T-helper 1 cell treated with Interleukin-12 subunit alpha and Interleukin-12 subunit beta and Interleukin-4 antibody, amounts not matched to agents 30 μg/mL and 1 μg/mL, for 36 hours (primary cell): Measurements from ENCODE around the gene KAZN.

ENCODE experiments used
- H3K27ac Mint-ChIP-seq: one replicate; pipeline ENCODE4 v1.8.0; 2021; ENCODE audit warnings: mild to moderate bottlenecking, mixed read lengths
- H3K27me3 Mint-ChIP-seq: one replicate; pipeline ENCODE4 v1.8.0; 2021; ENCODE audit warnings: low read depth, mixed read lengths
- H3K36me3 Mint-ChIP-seq: one replicate; pipeline ENCODE4 v1.8.0; 2021; ENCODE audit warnings: low read depth, mixed read lengths
- H3K4me1 Mint-ChIP-seq: one replicate; pipeline ENCODE4 v1.8.0; 2021; ENCODE audit warnings: low read depth, mixed read lengths
- H3K4me3 Mint-ChIP-seq: one replicate; pipeline ENCODE4 v1.8.0; 2021; ENCODE audit warnings: mild to moderate bottlenecking, moderate library complexity, mixed read lengths
- H3K9me3 Mint-ChIP-seq: one replicate; pipeline ENCODE4 v1.8.0; 2021; ENCODE audit warnings: mixed read lengths

KAZN gene

DNA sequence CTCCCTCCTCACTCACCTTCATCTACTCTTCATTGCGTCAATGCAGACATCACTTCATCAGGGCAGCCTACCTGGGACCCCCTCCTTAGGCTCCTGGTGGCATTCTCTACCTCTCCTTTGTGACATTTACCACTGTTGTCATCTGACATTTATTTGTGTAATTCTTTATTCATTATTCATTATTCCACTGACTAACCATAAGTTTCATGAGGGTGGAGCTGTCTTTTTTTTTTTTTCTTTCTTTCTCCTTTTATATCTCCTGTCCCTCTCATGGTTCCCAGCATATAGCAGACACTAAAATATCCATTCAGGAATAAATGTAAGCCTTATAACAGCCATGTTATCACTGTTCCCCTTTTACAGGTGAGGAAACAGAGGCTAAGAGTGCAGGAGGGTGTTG lies 126.8 kb downstream of the KAZN start:
- Mint-ChIP-seq H3K36me3 (no peaks in the 10 kb centered on the region), H3K4me1 (no peaks in the 10 kb centered on the region), H3K4me3 (no peak overlapping the region), H3K27me3 (no peaks in the 10 kb centered on the region), H3K27ac (no peak overlapping the region), H3K9me3 (peaks cover 8% of the 10 kb centered on the region)

DNA sequence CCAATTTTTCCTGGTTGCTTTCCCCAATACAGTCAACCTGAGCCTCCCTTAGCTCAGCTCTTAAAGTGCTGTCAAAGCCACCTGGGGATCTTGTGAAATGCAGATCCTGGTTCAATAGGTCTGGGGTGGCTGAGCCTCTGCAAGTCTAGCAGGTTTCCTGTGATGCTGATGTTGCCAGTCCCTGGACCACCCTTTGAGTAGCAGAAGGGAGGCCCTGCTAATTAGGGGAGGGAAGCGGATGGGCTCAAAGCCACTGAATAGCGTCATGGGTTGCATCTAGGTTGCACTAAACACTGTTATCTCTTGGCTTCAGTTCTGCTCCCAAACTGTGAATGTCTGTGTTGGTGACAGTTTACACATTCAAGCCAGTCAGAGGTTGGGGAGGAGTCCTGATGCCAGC lies 127.2 kb downstream of the KAZN start:
- H3K4me3 Mint-ChIP-seq = no peak overlapping the region
- H3K9me3 Mint-ChIP-seq = peaks cover 8% of the 10 kb centered on the region
- no peak overlapping the region for H3K27ac Mint-ChIP-seq
- H3K4me1 Mint-ChIP-seq = no peaks in the 10 kb centered on the region
- H3K36me3 Mint-ChIP-seq = no peaks in the 10 kb centered on the region
- no peaks in the 10 kb centered on the region for H3K27me3 Mint-ChIP-seq

DNA sequence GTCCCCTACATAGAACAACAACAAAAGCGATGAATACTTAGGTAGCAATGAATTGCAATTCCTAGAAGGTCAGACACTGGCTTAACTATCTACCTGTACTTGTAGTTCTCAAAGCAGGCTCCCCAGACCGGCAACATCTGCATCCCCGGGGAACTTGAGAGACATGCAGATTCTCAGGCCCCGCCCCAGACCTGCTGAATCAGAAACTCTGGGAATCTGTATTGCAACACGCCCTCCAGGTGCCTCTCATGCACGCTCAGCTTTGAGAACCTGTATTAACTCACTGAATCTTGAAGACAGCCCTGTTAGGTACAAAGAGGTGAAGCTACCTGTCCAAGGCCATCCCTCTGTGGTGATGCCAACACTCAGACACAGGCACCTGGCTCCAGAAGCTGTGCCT lies 128.1 kb downstream of the KAZN start:
- no peak overlapping the region for H3K4me3 Mint-ChIP-seq
- H3K27ac Mint-ChIP-seq = no peak overlapping the region
- H3K4me1 Mint-ChIP-seq = no peaks in the 10 kb centered on the region
- no peaks in the 10 kb centered on the region for H3K27me3 Mint-ChIP-seq
- H3K9me3 Mint-ChIP-seq = peaks cover 8% of the 10 kb centered on the region
- H3K36me3 Mint-ChIP-seq = no peaks in the 10 kb centered on the region

DNA sequence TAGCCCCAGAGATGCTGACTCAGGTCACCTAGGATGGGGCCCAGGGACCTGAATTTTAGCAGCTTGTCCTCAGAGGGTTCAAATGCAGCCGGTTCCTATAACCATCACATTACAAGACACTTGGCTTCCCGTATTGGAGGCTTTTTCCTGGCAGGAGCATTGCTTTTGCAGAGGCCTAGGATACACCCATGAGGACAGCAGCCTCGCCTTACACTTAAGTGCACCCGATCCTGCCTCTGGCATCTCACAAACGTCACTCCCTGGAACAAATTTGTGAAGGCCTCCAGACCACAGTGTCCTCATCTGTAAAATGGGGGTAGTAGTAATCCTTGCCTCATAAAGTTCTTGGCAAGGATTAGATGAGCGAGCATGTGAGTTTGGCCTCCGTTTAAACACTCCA lies 130.0 kb downstream of the KAZN start:
- Mint-ChIP-seq H3K9me3 (peaks cover 8% of the 10 kb centered on the region), H3K4me1 (no peaks in the 10 kb centered on the region), H3K27ac (no peak overlapping the region)

DNA sequence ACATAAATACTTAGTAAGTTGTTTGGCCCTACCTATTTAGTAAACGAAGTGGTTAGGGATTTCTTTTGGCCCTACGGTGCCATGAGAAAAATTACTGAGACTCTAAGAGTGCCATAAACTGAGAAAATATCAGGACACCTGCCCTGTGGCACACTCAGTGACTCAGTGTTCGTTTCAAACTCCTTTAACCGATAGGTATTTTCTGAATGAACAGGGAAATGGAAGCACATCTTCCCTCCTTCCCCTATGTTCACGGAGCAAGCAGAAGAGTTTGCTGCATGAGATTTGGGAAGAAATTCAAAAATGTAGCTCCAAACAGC lies 134.2 kb downstream of the KAZN start:
- Mint-ChIP-seq H3K27me3 (peaks cover 4% of the 10 kb centered on the region), H3K27ac (no peak overlapping the region), H3K9me3 (no peaks in the 10 kb centered on the region), H3K4me1 (no peaks in the 10 kb centered on the region), H3K36me3 (no peaks in the 10 kb centered on the region), H3K4me3 (no peak overlapping the region)

More for the DNA sequence above, 130.0 kb downstream of the KAZN start:
- no peak overlapping the region for H3K4me3 Mint-ChIP-seq
- no peaks in the 10 kb centered on the region for H3K36me3 Mint-ChIP-seq
- no peaks in the 10 kb centered on the region for H3K27me3 Mint-ChIP-seq

DNA sequence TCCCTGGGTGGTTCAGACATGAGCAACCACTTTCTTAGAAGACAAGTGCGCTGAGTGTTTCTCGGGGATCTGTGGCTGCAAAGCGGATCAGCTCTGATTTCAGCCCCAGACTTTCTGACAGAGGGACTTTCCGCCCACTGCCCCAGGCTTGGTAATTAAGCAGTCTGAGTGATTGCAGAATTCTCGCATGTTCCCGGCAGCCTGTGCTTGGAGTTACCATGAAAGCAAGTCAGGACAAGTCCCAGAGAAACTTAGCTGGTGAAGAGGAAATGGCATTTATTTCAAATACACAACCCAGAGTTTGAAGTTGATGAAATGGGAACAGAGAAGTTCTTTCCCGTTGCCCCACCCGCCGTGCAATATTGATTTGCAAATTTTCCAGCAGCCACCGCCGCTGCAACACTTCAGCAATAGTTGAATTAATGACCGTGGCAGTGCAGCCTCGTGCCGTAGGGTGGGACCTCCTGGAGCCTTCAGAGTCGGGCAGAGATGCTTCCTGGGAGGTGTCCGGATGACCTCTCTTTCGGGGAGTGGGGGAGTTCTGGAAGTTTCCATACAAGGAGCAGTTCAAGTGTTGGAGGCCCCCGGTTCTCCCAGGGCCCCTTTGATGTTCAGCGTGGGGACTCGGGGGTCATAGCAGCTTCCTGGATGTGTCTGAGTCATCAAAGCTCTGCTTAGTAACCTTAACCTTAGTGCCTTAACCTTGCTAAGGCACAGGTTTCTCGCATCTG lies 134.7 kb downstream of the KAZN start:
- Mint-ChIP-seq H3K27ac (no peak overlapping the region), H3K9me3 (no peaks in the 10 kb centered on the region), H3K27me3 (peaks cover 4% of the 10 kb centered on the region), H3K4me3 (no peak overlapping the region), H3K4me1 (no peaks in the 10 kb centered on the region), H3K36me3 (no peaks in the 10 kb centered on the region)

DNA sequence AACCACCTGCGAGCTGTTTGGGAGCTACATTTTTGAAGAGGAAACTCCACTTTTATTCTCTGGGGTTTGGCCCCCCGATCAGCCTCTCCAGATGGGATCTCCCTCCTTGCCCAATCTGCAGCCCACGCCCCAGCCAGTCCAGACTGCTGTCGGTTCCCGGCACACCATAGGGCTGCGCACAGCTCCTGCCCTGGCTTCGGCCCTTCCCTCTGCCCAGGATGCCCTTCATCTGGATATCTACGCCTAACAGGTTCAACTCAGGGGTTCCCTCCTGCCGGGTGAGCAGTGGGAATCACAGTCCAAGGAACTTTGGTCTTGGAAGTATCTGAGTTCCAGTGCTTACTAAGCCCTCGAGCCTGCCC lies 135.3 kb downstream of the KAZN start:
- Mint-ChIP-seq H3K27me3 (peaks cover 4% of the 10 kb centered on the region), H3K4me3 (no peak overlapping the region), H3K4me1 (no peaks in the 10 kb centered on the region), H3K9me3 (no peaks in the 10 kb centered on the region), H3K36me3 (no peaks in the 10 kb centered on the region), H3K27ac (no peak overlapping the region)

DNA sequence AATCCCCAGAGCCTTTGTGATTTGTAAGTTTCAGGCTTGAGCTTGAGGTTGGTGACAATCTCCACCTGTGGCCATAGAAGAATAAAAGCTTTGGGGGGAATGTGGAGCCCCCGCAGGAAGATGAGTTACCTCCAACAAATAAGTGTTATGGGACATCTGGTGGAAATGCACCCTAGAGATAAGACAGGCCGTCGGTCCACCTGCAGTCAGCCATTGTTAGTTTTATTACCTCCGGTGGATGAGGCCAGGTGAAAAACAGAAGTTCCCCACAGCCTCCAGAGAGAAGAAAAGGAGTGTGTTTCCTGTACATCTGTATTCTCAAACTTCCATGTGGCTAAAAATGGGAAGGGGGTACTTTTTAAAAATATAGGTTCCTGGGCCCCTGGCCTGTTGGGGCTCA lies 137.4 kb downstream of the KAZN start:
- Mint-ChIP-seq H3K4me3 (no peak overlapping the region), H3K27ac (no peak overlapping the region), H3K4me1 (no peaks in the 10 kb centered on the region), H3K27me3 (peaks cover 14% of the 10 kb centered on the region), H3K9me3 (no peaks in the 10 kb centered on the region), H3K36me3 (no peaks in the 10 kb centered on the region)

DNA sequence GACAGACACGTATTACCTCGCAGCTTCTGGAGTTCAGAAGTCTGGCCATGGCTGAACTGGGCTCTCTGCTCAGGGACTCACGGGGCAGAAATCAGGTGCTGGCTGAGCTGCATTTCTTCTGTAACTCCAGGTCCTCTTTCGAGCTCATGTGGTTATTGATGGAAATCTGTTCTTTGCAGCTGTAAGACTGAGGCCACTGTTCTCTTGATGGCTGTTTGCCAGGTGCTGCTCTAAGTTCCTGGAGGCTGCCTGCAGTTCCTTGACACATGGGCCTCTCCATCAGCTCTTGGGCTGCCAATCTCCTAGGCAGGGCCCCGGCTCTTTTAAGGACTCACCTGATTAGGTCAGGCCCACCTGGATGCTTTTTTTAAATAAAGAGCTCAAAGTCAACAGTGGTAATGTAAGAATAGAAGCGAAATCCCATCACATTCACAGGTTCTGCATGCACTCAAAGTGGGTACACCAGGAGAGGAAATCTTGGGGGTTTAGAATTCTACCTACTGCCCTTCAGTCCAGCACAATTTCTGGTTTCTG lies 139.1 kb downstream of the KAZN start:
- H3K27ac Mint-ChIP-seq = no peak overlapping the region
- H3K4me3 Mint-ChIP-seq = no peak overlapping the region
- H3K9me3 Mint-ChIP-seq = no peaks in the 10 kb centered on the region
- H3K4me1 Mint-ChIP-seq = no peaks in the 10 kb centered on the region
- H3K27me3 Mint-ChIP-seq = peaks cover 19% of the 10 kb centered on the region
- H3K36me3 Mint-ChIP-seq = no peaks in the 10 kb centered on the region

DNA sequence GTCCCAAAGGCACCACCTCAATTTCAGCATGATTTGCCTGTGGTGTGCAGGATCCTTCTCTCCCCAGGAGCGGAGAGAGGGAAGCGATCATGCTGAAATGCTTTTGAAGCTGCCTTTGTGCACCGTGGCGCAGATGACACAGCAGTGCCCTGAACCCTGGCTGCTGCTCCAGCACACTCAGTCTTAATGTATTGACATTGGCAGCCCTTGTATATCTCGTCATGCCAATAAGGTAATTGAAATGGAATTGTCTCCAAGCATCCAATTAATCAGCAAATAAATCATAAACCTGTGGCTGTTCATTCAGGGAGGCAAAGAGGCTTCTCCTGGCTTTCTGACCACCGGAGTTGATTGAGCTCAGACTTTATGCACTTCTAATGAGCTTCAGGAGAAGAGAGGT lies 139.8 kb downstream of the KAZN start:
- H3K27me3 Mint-ChIP-seq = peaks cover 19% of the 10 kb centered on the region
- H3K36me3 Mint-ChIP-seq = no peaks in the 10 kb centered on the region
- H3K4me3 Mint-ChIP-seq = no peak overlapping the region
- H3K4me1 Mint-ChIP-seq = no peaks in the 10 kb centered on the region
- no peak overlapping the region for H3K27ac Mint-ChIP-seq
- no peaks in the 10 kb centered on the region for H3K9me3 Mint-ChIP-seq

DNA sequence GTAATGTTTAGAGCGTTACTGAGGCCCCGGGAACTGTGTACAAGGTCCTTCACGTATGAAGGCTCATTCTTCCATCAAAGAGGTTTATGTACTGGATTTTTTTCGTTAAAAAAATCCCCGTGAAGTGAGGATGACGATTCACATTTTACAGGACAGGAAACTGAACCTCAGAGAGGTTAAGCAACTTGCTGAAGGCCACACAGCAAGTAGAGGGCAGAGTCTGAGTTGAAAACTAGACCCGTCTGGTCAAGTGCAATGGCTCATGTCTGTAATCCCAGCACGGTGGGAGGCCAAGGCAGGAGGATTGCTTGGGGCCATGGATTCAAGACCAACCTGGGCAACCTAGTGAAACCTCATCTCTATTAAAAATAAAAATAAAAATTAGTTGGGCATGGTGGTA lies 140.2 kb downstream of the KAZN start:
- H3K4me3 Mint-ChIP-seq = no peak overlapping the region
- H3K4me1 Mint-ChIP-seq = no peaks in the 10 kb centered on the region
- peaks cover 19% of the 10 kb centered on the region for H3K27me3 Mint-ChIP-seq
- no peak overlapping the region for H3K27ac Mint-ChIP-seq
- no peaks in the 10 kb centered on the region for H3K9me3 Mint-ChIP-seq
- no peaks in the 10 kb centered on the region for H3K36me3 Mint-ChIP-seq

DNA sequence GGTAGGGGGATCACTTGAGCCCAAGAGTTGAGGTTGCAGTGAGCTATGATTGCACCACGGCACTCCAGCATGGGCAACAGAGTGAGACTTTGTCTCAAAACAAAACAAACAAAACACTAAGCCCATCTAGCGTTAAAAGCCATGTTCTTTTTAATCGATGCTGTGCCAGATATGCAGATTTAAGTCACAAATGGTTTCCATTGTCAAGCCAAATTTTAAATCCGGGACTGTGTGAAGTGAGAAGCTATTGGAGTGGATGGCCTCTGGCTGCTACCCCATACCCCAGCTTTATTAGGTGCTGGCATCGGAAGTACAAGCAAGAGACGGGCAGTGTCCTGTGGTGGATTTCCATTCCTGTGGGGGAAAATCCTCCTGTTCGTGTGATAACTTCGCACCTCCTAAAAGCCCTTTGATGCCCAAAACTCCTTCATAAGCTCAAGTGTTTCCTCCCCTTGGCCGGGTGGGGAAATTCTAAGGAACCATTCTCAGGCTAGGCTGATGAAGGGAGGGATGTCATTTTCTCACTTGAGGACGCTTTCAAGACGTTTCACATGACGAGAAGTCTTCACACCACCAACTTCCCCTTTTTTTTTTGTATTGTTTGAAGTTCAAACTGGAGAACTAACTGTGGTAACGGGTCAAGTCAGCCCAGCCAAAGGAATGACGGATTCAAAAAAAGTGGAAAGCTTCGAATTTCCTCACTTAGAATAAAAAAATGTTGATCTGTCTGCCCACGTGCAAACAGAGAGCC lies 140.8 kb downstream of the KAZN start:
- Mint-ChIP-seq H3K27ac (no peak overlapping the region), H3K9me3 (no peaks in the 10 kb centered on the region), H3K4me1 (no peaks in the 10 kb centered on the region), H3K27me3 (peaks cover 19% of the 10 kb centered on the region), H3K36me3 (no peaks in the 10 kb centered on the region), H3K4me3 (no peak overlapping the region)

DNA sequence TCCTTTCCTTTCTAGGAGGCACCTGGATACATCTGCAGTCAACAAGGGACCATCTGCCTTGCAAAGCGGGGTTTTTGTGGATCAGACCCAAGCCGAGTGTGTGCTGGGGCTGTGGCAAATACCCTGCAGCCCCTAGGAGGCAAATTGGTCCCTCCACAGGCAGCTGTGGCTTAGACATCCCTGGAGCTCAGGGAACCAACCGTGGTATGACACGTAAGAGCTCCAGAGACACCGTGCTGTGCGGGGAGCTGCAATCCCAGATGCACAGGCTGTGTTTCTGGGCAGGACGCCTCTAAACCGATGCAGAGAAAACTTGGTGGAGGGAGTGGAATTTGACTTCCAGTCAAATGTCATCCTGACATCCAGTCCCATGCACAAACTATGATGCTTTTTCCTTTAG lies 141.5 kb downstream of the KAZN start:
- Mint-ChIP-seq H3K27ac (no peak overlapping the region), H3K36me3 (no peaks in the 10 kb centered on the region), H3K4me3 (no peak overlapping the region), H3K27me3 (peaks cover 19% of the 10 kb centered on the region), H3K9me3 (no peaks in the 10 kb centered on the region), H3K4me1 (no peaks in the 10 kb centered on the region)

DNA sequence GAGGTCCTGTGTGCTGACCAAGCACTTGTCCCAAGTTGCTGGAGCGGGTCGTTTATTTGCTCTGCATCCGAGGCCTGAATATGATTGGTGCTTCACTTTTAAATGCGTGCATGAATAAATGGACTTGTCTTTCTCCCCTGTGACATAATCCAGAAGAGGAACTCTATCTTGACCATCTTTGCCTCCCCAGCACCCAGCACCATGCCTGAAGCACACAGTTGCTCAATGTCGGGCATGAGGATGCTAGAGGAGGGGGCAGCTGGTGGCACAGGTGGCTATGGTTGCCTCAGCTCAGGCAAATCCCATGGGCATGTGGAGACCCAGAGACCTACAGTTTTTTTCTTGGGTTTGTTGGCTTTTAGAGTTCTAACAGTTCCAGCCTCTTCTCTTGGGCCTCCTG lies 142.6 kb downstream of the KAZN start:
- no peaks in the 10 kb centered on the region for H3K4me1 Mint-ChIP-seq
- H3K9me3 Mint-ChIP-seq = no peaks in the 10 kb centered on the region
- no peak overlapping the region for H3K27ac Mint-ChIP-seq
- no peak overlapping the region for H3K4me3 Mint-ChIP-seq
- peaks cover 19% of the 10 kb centered on the region for H3K27me3 Mint-ChIP-seq
- no peaks in the 10 kb centered on the region for H3K36me3 Mint-ChIP-seq

DNA sequence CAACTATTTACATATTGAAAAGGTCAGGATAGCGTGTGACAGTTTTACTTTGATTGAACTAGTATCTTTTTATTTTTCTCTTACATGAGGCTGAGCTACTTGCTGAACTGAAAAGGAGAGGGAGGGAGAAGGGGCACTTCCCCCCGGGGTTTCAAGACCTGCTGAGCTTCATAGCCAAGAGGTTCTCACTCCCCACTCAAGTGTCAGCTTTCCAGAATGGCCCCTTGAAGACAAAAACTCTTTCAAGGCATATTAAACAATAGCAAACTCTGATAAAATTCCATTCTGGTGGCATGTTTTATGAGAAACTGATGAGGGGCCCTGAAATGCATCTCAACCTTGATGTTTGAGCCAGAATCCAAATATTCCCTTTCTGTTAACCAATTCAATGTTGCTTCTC lies 143.0 kb downstream of the KAZN start:
- H3K27me3 Mint-ChIP-seq = peaks cover 19% of the 10 kb centered on the region
- H3K27ac Mint-ChIP-seq = no peak overlapping the region
- H3K4me3 Mint-ChIP-seq = no peak overlapping the region
- no peaks in the 10 kb centered on the region for H3K9me3 Mint-ChIP-seq
- H3K4me1 Mint-ChIP-seq = no peaks in the 10 kb centered on the region
- no peaks in the 10 kb centered on the region for H3K36me3 Mint-ChIP-seq
